Breast epithelium (tissue), 4 donors: ENCODE data around the gene NHLRC2. TPM values are rescaled to one million over a fixed set of nuclear protein-coding genes. Genes with fewer than 3 reads are reported as not detected.

Source experiments
- DNase-seq, 2 donors: peaks; one replicate each; pipeline ENCODE4 v3.0.0-alpha.2; 2019; ENCODE audit warnings: low spot score in 2 of 2
- H3K27ac ChIP-seq, 2 donors: fragments of 200-600 bp; sonication (generic) in 1 of 2; one replicate each; pipeline ENCODE4 v1.5.1; 2016 to 2019; ENCODE audit warnings: mild to moderate bottlenecking in 1 of 2
- H3K27me3 ChIP-seq, 2 donors: fragments of 200-600 bp; sonication (generic) in 1 of 2; one replicate each; pipeline versions ENCODE4 v1.5.1 to v1.6.0; 2017 to 2019; ENCODE audit warnings: control low read depth in 1 of 2, mild to moderate bottlenecking in 1 of 2
- H3K36me3 ChIP-seq: fragments of 200-600 bp; one replicate; pipeline ENCODE4 v1.5.1; 2019
- H3K4me1 ChIP-seq, 2 donors: fragments of 200-600 bp; sonication (generic); one replicate each; pipeline ENCODE4 v1.5.1; 2016 to 2019; ENCODE audit warnings: control low read depth in 1 of 2
- H3K4me3 ChIP-seq, 3 donors: fragments of 200-600 bp; sonication (generic); 1 replicate in 2 of 3; 2 replicates in 1 of 3; pipeline ENCODE4 v1.5.1; 2016 to 2019; ENCODE audit warnings: mild to moderate bottlenecking in 3 of 3, moderate library complexity in 2 of 3
- H3K9me3 ChIP-seq, 2 donors: fragments of 200-600 bp; sonication (generic) in 1 of 2; one replicate each; pipeline ENCODE4 v1.5.1; 2016 to 2019; ENCODE audit warnings: control low read depth in 1 of 2
- CTCF ChIP-seq, 3 donors: fragments of 450-650 bp; IDR thresholded peaks; one replicate each; pipeline ENCODE4 v1.5.1; 2016 to 2017; ENCODE audit warnings: antibody characterized with exemption in 3 of 3, mild to moderate bottlenecking in 3 of 3, moderate library complexity in 3 of 3
- POLR2A ChIP-seq: fragments of 450-650 bp; IDR thresholded peaks from one replicate; pipeline ENCODE4 v1.6.1; 2016; ENCODE audit warnings: antibody characterized with exemption, mild to moderate bottlenecking, moderate library complexity
- POLR2AphosphoS5 ChIP-seq, 3 donors: sonication (generic); formaldehyde crosslinking; IDR thresholded peaks; one replicate each; pipeline ENCODE4 v1.6.1; 2017; ENCODE audit warnings: antibody characterized with exemption in 3 of 3
- intact Hi-C: fragments of 100-400 bp; cut with DNase I; formaldehyde crosslinking; loops from one replicate; pipeline ENCODE4 v1.15.1; 2023; ENCODE audit warnings: low total_unique reads
- total RNA-seq, 3 donors: library from RNA; depleted of rRNA; stranded (reverse); fragments of >200 nt; gene quantifications; one replicate each; pipeline ENCODE4 v1.1.0, GENCODE V29; 2016

NHLRC2 gene
- total RNA-seq, 3 donors from 2014 or later = 36.4 to 84.3 (median 56.0) TPM

GRCh38 chr10:113842171-113842570 lies 12.3 kb upstream of the NHLRC2 start:
- no peak overlapping the region for H3K27ac ChIP-seq
- H3K36me3 ChIP-seq = no peaks in the 10 kb centered on the region
- TF ChIP-seq CTCF (IDR thresholded peaks at IDR 0.05) (no peak), POLR2A (no peak), POLR2AphosphoS5 (IDR thresholded peaks at IDR 0.05) (no peak)
- H3K4me3 ChIP-seq = no peak overlapping the region
- no peaks in the 10 kb centered on the region for H3K27me3 ChIP-seq
- no peaks in the 10 kb centered on the region for H3K9me3 ChIP-seq
- DNase-seq = no peak
- H3K4me1 ChIP-seq = no peaks in the 10 kb centered on the region
- intact Hi-C loops = no loop called here

GRCh38 chr10:113843972-113844485 lies 10.4 kb upstream of the NHLRC2 start:
- no peaks in the 10 kb centered on the region for H3K36me3 ChIP-seq
- no peaks in the 10 kb centered on the region for H3K4me1 ChIP-seq
- H3K27me3 ChIP-seq = no peaks in the 10 kb centered on the region
- intact Hi-C loops = no loop called here
- no peak overlapping the region for H3K27ac ChIP-seq
- DNase-seq = no peak
- no peaks in the 10 kb centered on the region for H3K9me3 ChIP-seq
- no peak for TF ChIP-seq POLR2A
- no peak for TF ChIP-seq CTCF (IDR thresholded peaks at IDR 0.05)
- TF ChIP-seq POLR2AphosphoS5 (IDR thresholded peaks at IDR 0.05) = no peak
- H3K4me3 ChIP-seq = no peak overlapping the region

- intact Hi-C loops = no loop called here
- no peaks in the 10 kb centered on the region for H3K4me1 ChIP-seq
Measured at GRCh38 chr10:113846036-113846435, 8.4 kb upstream of the NHLRC2 start.

GRCh38 chr10:113849140-113849803 lies 5.2 kb upstream of the NHLRC2 start:
- TF ChIP-seq CTCF (IDR thresholded peaks at IDR 0.05) (no peak), POLR2A (no peak), POLR2AphosphoS5 (IDR thresholded peaks at IDR 0.05) (no peak)
- no peak overlapping the region for H3K27ac ChIP-seq
- no peaks in the 10 kb centered on the region for H3K4me1 ChIP-seq
- no peaks in the 10 kb centered on the region for H3K9me3 ChIP-seq
- no peaks in the 10 kb centered on the region for H3K36me3 ChIP-seq
- H3K27me3 ChIP-seq = no peaks in the 10 kb centered on the region
- no peak overlapping the region for H3K4me3 ChIP-seq
- no peak for DNase-seq
- intact Hi-C loops = no loop called here

More at GRCh38 chr10:113846036-113846435, 8.4 kb upstream of the NHLRC2 start:
- no peak for DNase-seq
- TF ChIP-seq POLR2AphosphoS5 (IDR thresholded peaks at IDR 0.05) (no peak), CTCF (IDR thresholded peaks at IDR 0.05) (no peak), POLR2A (no peak)
- no peak overlapping the region for H3K27ac ChIP-seq
- H3K27me3 ChIP-seq = no peaks in the 10 kb centered on the region
- no peaks in the 10 kb centered on the region for H3K9me3 ChIP-seq
- no peaks in the 10 kb centered on the region for H3K36me3 ChIP-seq
- H3K4me3 ChIP-seq = no peak overlapping the region

GRCh38 chr10:113849946-113850345 lies 4.5 kb upstream of the NHLRC2 start:
- H3K4me3 ChIP-seq = no peak overlapping the region
- H3K27me3 ChIP-seq = no peaks in the 10 kb centered on the region
- no peaks in the 10 kb centered on the region for H3K36me3 ChIP-seq
- H3K4me1 ChIP-seq = no peaks in the 10 kb centered on the region
- no peak overlapping the region for H3K27ac ChIP-seq
- TF ChIP-seq POLR2A = no peak
- TF ChIP-seq POLR2AphosphoS5 (IDR thresholded peaks at IDR 0.05) = no peak
- TF ChIP-seq CTCF (IDR thresholded peaks at IDR 0.05) = no peak
- intact Hi-C loops = loop anchor here (2.0 kb wide), 1 partner anchor 61 kb away; no protein-coding TSS in a partner anchor
- no peak for DNase-seq
- H3K9me3 ChIP-seq = no peaks in the 10 kb centered on the region
